CD4-positive, CD25-positive, alpha-beta regulatory T cell (primary cell): ENCODE measurements around the gene HSPBAP1. TPM values are rescaled to one million over a fixed set of nuclear protein-coding genes. Genes with fewer than 3 reads are reported as not detected.
"Not testable (repeated sequence)": the region's sequence is repeated elsewhere in the genome, so short reads cannot be mapped to it uniquely, and the experiment has no call there.

Experiments used
- ATAC-seq, 2 donors: fragments of 150-1000 bp; cut with Tn5 transposase; one replicate each; pipeline ENCODE4 v1.10.0; 2021; ENCODE audit warnings: low read depth in 2 of 2, moderate number of reproducible peaks in 2 of 2, moderate library complexity in 1 of 2
- DNase-seq, 3 donors: peaks; one replicate each; pipeline versions ENCODE4 v3.0.0 to v3.0.0-alpha.2; 2012 to 2022; ENCODE audit warnings: mixed read lengths in 1 of 3
- H3K27ac ChIP-seq: one replicate; pipeline ENCODE4 v1.7.0; 2013; ENCODE audit warnings: mild to moderate bottlenecking, low read length; ENCODE audit not compliant: insufficient read depth, poor library complexity, severe bottlenecking
- H3K27me3 ChIP-seq: one replicate; pipeline ENCODE4 v1.7.0; 2013; ENCODE audit warnings: low read length; ENCODE audit not compliant: control insufficient read depth, insufficient read depth
- H3K36me3 ChIP-seq: one replicate; pipeline ENCODE4 v1.7.0; 2013; ENCODE audit warnings: mild to moderate bottlenecking, low read length, moderate library complexity; ENCODE audit not compliant: control insufficient read depth, insufficient read depth
- H3K4me1 ChIP-seq: 2 replicates; pipeline ENCODE4 v1.7.0; 2013; ENCODE audit warnings: mild to moderate bottlenecking, low read length; ENCODE audit not compliant: insufficient read depth, control insufficient read depth, poor library complexity, severe bottlenecking
- H3K4me3 ChIP-seq: one replicate; pipeline ENCODE4 v1.7.0; 2013; ENCODE audit warnings: low read depth, mild to moderate bottlenecking, low read length, moderate library complexity
- H3K9me3 ChIP-seq, 2 experiments: 1 replicate in 1 of 2; 2 replicates in 1 of 2; pipeline ENCODE4 v1.7.0; 2013; ENCODE audit warnings: low read length in 2 of 2, mild to moderate bottlenecking in 1 of 2, moderate library complexity in 1 of 2; ENCODE audit not compliant: control insufficient read depth in 2 of 2
- H3K27ac Mint-ChIP-seq, 3 donors: one replicate each; pipeline ENCODE4 v1.8.0; 2020 to 2022; ENCODE audit warnings: mild to moderate bottlenecking in 3 of 3, mixed read lengths in 3 of 3, moderate library complexity in 2 of 3
- H3K27me3 Mint-ChIP-seq: one replicate; pipeline ENCODE4 v1.8.0; 2022; ENCODE audit warnings: mild to moderate bottlenecking, mixed read lengths
- H3K36me3 Mint-ChIP-seq: one replicate; pipeline ENCODE4 v1.8.0; 2020; ENCODE audit warnings: mixed read lengths
- H3K4me1 Mint-ChIP-seq, 4 donors: one replicate each; pipeline ENCODE4 v1.8.0; 2020 to 2022; ENCODE audit warnings: mixed read lengths in 4 of 4, mild to moderate bottlenecking in 1 of 4
- H3K4me3 Mint-ChIP-seq, 4 donors: one replicate each; pipeline ENCODE4 v1.8.0; 2020 to 2022; ENCODE audit warnings: mild to moderate bottlenecking in 4 of 4, mixed read lengths in 4 of 4, moderate library complexity in 3 of 4
- H3K9me3 Mint-ChIP-seq, 7 donors: one replicate each; pipeline ENCODE4 v1.8.0; 2020 to 2022; ENCODE audit warnings: mixed read lengths in 7 of 7, mild to moderate bottlenecking in 3 of 7, moderate library complexity in 2 of 7
- polyA plus RNA-seq, 4 donors: library from polyadenylated mRNA; unstranded; fragments of 300-500 nt; fragmentation: Illumina TruSeq; gene quantifications; one replicate each; pipeline ENCODE4 v1.2.3, GENCODE V29; 2021
- total RNA-seq: library from RNA; stranded (reverse); gene quantifications from one replicate; pipeline ENCODE4 v1.2.3, GENCODE V29; 2022

The HSPBAP1 gene
- total and polyA plus RNA-seq, 5 donors from 2014 or later: 8.7 to 25.8 (median 11.7) TPM

- H3K9me3 Mint-ChIP-seq, ATAC-seq, H3K4me1 ChIP-seq, H3K27me3 ChIP-seq, H3K27ac ChIP-seq, H3K4me3 ChIP-seq, DNase-seq, H3K4me1 Mint-ChIP-seq, H3K27me3 Mint-ChIP-seq, H3K9me3 ChIP-seq, H3K4me3 Mint-ChIP-seq, H3K27ac Mint-ChIP-seq: not testable (repeated sequence)
- H3K36me3 ChIP-seq: peaks cover 30% of the 10 kb centered on the region
- H3K36me3 Mint-ChIP-seq: peaks cover 41% of the 10 kb centered on the region
Measured at GRCh38 chr3:122747295-122747694, 46.3 kb downstream of the HSPBAP1 start.

GRCh38 chr3:122745369-122746021, 48.1 kb downstream of the HSPBAP1 start:
- H3K4me3 ChIP-seq: no peak overlapping the region
- H3K4me1 Mint-ChIP-seq: peaks cover 0 to 12% (median 3%) of the 10 kb centered on the region in 4 donors
- ATAC-seq: no peak
- no peak overlapping the region for H3K27ac ChIP-seq
- no peaks in the 10 kb centered on the region for H3K27me3 Mint-ChIP-seq
- peaks cover 22% of the 10 kb centered on the region for H3K36me3 ChIP-seq
- no peaks in the 10 kb centered on the region for H3K27me3 ChIP-seq
- no peak for DNase-seq
- peaks cover 0 to 6% (median 0%) of the 10 kb centered on the region in 7 donors for H3K9me3 Mint-ChIP-seq
- H3K4me1 ChIP-seq: no peaks in the 10 kb centered on the region
- no peaks in the 10 kb centered on the region for H3K9me3 ChIP-seq
- no peak overlapping the region for H3K27ac Mint-ChIP-seq
- H3K36me3 Mint-ChIP-seq: peaks cover 43% of the 10 kb centered on the region
- H3K4me3 Mint-ChIP-seq: no peak overlapping the region

GRCh38 chr3:122743581-122744120, 50.0 kb downstream of the HSPBAP1 start:
- Histone ChIP-seq H3K4me1 (no peaks in the 10 kb centered on the region), H3K4me3 (no peak overlapping the region), H3K36me3 (peaks cover 29% of the 10 kb centered on the region), H3K9me3 (no peaks in the 10 kb centered on the region), H3K27ac (no peak overlapping the region), H3K27me3 (no peaks in the 10 kb centered on the region)
- H3K4me1 Mint-ChIP-seq: peaks cover 0 to 12% (median 3%) of the 10 kb centered on the region in 4 donors
- H3K27ac Mint-ChIP-seq: no peak overlapping the region
- no peak for ATAC-seq
- peaks cover 58% of the 10 kb centered on the region for H3K36me3 Mint-ChIP-seq
- H3K4me3 Mint-ChIP-seq: no peak overlapping the region
- peaks cover 0 to 6% (median 2%) of the 10 kb centered on the region in 7 donors for H3K9me3 Mint-ChIP-seq
- no peak for DNase-seq
- H3K27me3 Mint-ChIP-seq: no peaks in the 10 kb centered on the region

- Mint-ChIP-seq H3K9me3 (peaks cover 0 to 6% (median 2%) of the 10 kb centered on the region in 7 donors), H3K27me3 (no peaks in the 10 kb centered on the region), H3K4me1 (peaks cover 0 to 12% (median 3%) of the 10 kb centered on the region in 4 donors), H3K36me3 (peaks cover 57% of the 10 kb centered on the region), H3K4me3 (no peak overlapping the region), H3K27ac (no peak overlapping the region)
- ATAC-seq (no peak), DNase-seq (no peak)
- H3K4me3 ChIP-seq: no peak overlapping the region
- no peaks in the 10 kb centered on the region for H3K9me3 ChIP-seq
- no peak overlapping the region for H3K27ac ChIP-seq
- no peaks in the 10 kb centered on the region for H3K4me1 ChIP-seq
- no peaks in the 10 kb centered on the region for H3K27me3 ChIP-seq
- H3K36me3 ChIP-seq: peaks cover 29% of the 10 kb centered on the region
Measured at GRCh38 chr3:122742234-122742633, 51.4 kb downstream of the HSPBAP1 start.

GRCh38 chr3:122739172-122739571, 54.5 kb downstream of the HSPBAP1 start:
- ATAC-seq (no peak), DNase-seq (no peak)
- Mint-ChIP-seq H3K4me1 (peaks cover 0 to 7% (median 0%) of the 10 kb centered on the region in 4 donors), H3K27me3 (no peaks in the 10 kb centered on the region), H3K9me3 (peaks cover 0 to 7% (median 2%) of the 10 kb centered on the region in 7 donors), H3K27ac (no peak overlapping the region), H3K36me3 (peaks cover 45% of the 10 kb centered on the region), H3K4me3 (no peak overlapping the region)
- Histone ChIP-seq H3K27ac (no peak overlapping the region), H3K27me3 (no peaks in the 10 kb centered on the region), H3K36me3 (peaks cover 26% of the 10 kb centered on the region), H3K4me1 (no peaks in the 10 kb centered on the region), H3K4me3 (no peak overlapping the region), H3K9me3 (no peaks in the 10 kb centered on the region)

GRCh38 chr3:122732682-122733525, 60.7 kb downstream of the HSPBAP1 start:
- H3K4me3 Mint-ChIP-seq: not testable (repeated sequence)

GRCh38 chr3:122730240-122730639, 63.4 kb downstream of the HSPBAP1 start:
- no peak for DNase-seq
- Histone ChIP-seq H3K27me3 (no peaks in the 10 kb centered on the region), H3K36me3 (peaks cover 28% of the 10 kb centered on the region), H3K4me3 (no peak overlapping the region), H3K27ac (no peak overlapping the region), H3K4me1 (no peaks in the 10 kb centered on the region), H3K9me3 (no peaks in the 10 kb centered on the region)
- Mint-ChIP-seq H3K27ac (peak overlapping the region in 1 of 3 donors; percentile 7), H3K4me1 (peaks cover 0 to 12% (median 4%) of the 10 kb centered on the region in 4 donors), H3K36me3 (peaks cover 35% of the 10 kb centered on the region), H3K27me3 (no peaks in the 10 kb centered on the region), H3K9me3 (peaks cover 0 to 9% (median 0%) of the 10 kb centered on the region in 7 donors), H3K4me3 (no peak overlapping the region)
- ATAC-seq: no peak

More at GRCh38 chr3:122732682-122733525, 60.7 kb downstream of the HSPBAP1 start:
- not testable (repeated sequence) for H3K27ac ChIP-seq, H3K27ac Mint-ChIP-seq, H3K9me3 Mint-ChIP-seq, H3K4me3 ChIP-seq, H3K4me1 ChIP-seq, ATAC-seq, H3K27me3 ChIP-seq, H3K4me1 Mint-ChIP-seq, H3K27me3 Mint-ChIP-seq, H3K9me3 ChIP-seq, DNase-seq
- H3K36me3 Mint-ChIP-seq: peaks cover 23% of the 10 kb centered on the region
- H3K36me3 ChIP-seq: peaks cover 19% of the 10 kb centered on the region
